Stomach smooth muscle (tissue), 2 donors: ENCODE measurements around the gene CFAP77.

Experiments
- H3K27ac ChIP-seq: one replicate; pipeline ENCODE4 v1.7.0; 2013; ENCODE audit warnings: mild to moderate bottlenecking, low read length, inconsistent platforms
- H3K27me3 ChIP-seq, 2 donors: one replicate each; pipeline ENCODE4 v1.7.0; 2013; ENCODE audit warnings: low read length in 2 of 2; ENCODE audit not compliant: insufficient read depth in 2 of 2, control insufficient read depth in 1 of 2
- H3K36me3 ChIP-seq, 2 donors: one replicate each; pipeline ENCODE4 v1.7.0; 2013; ENCODE audit warnings: low read length in 2 of 2; ENCODE audit not compliant: control insufficient read depth in 2 of 2, insufficient read depth in 2 of 2
- H3K4me1 ChIP-seq: one replicate; pipeline ENCODE4 v1.7.0; 2013; ENCODE audit warnings: low read length; ENCODE audit not compliant: control insufficient read depth, insufficient read depth
- H3K4me3 ChIP-seq, 2 donors: one replicate each; pipeline ENCODE4 v1.7.0; 2013; ENCODE audit warnings: low read length in 2 of 2
- H3K9ac ChIP-seq, 2 donors: one replicate each; pipeline ENCODE4 v1.7.0; 2013; ENCODE audit warnings: low read length in 2 of 2, mild to moderate bottlenecking in 1 of 2
- H3K9me3 ChIP-seq, 2 donors: one replicate each; pipeline ENCODE4 v1.7.0; 2013; ENCODE audit warnings: low read length in 2 of 2; ENCODE audit not compliant: control insufficient read depth in 2 of 2
- donor health status: healthy.
- donor health status: Pancreatic carcinoma.

Gene CFAP77

GRCh38 chr9:132616725-132617124 lies 206.7 kb downstream of the CFAP77 start:
- no peak overlapping the region for H3K9ac ChIP-seq
- H3K27me3 ChIP-seq = no peaks in the 10 kb centered on the region
- H3K36me3 ChIP-seq = peaks cover 20 to 29% of the 10 kb centered on the region in 2 donors
- no peak overlapping the region for H3K27ac ChIP-seq
- H3K4me3 ChIP-seq = no peak overlapping the region
- no peaks in the 10 kb centered on the region for H3K9me3 ChIP-seq
- peaks cover 3% of the 10 kb centered on the region for H3K4me1 ChIP-seq

DNA sequence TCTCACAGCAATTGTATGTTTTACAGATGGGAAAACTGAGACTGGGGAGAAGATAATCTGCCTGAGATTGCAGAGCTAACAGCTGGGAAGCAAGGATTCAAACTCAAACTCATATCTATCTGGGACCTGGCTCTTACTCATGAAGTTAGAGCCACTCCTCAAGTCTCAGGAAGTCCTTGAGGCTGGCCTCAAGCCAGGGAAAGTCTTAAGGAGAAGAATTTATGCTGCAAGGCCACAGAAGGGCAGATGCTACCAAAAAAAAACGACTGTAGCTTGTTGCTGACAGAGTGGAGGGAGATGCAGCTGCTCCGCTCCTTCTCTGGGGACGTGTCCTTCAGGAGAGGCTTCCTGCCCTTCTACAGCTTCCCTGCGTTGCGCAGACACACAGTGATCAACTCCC lies 212.1 kb downstream of the CFAP77 start:
- Histone ChIP-seq H3K9ac (no peak overlapping the region), H3K36me3 (peaks cover 10 to 12% of the 10 kb centered on the region in 2 donors), H3K4me1 (peaks cover 7% of the 10 kb centered on the region), H3K27ac (no peak overlapping the region), H3K9me3 (no peaks in the 10 kb centered on the region), H3K4me3 (no peak overlapping the region), H3K27me3 (no peaks in the 10 kb centered on the region)
